Activated B cell treated with CpG ODN at 0.5 μM for 24 hours (primary cell): ENCODE results near the gene RCBTB2. TPM values are rescaled to one million over a fixed set of nuclear protein-coding genes. Genes with fewer than 3 reads are reported as not detected.

ENCODE experiments used
- ATAC-seq: fragments of 200-7000 bp; cut with Tn5 transposase; one replicate; pipeline ENCODE4 v1.10.0; 2021; ENCODE audit warnings: low read depth, mild to moderate bottlenecking, moderate library complexity
- CTCF ChIA-PET: fragments of 350-600 bp; sonication (Branson Sonifier 250); formaldehyde crosslinking; loops from one replicate; lab custom pipeline; 2021; ENCODE audit warnings: antibody characterized with exemption; lab: Charles Lee
- POLR2A ChIA-PET: fragments of 350-600 bp; sonication (Branson Sonifier 250); formaldehyde crosslinking; loops from one replicate; lab custom pipeline; 2021; ENCODE audit warnings: antibody characterized with exemption; lab: Charles Lee
- DNase-seq: peaks from one replicate; pipeline ENCODE4 v3.0.0; 2022
- H3K27ac Mint-ChIP-seq: one replicate; pipeline ENCODE4 v1.8.0; 2020; ENCODE audit warnings: mixed read lengths
- H3K27me3 Mint-ChIP-seq: one replicate; pipeline ENCODE4 v1.8.0; 2021; ENCODE audit warnings: mixed read lengths
- H3K36me3 Mint-ChIP-seq: one replicate; pipeline ENCODE4 v1.8.0; 2021; ENCODE audit warnings: low read depth, mixed read lengths
- H3K4me1 Mint-ChIP-seq: one replicate; pipeline ENCODE4 v1.8.0; 2021; ENCODE audit warnings: mixed read lengths
- H3K4me3 Mint-ChIP-seq: one replicate; pipeline ENCODE4 v1.8.0; 2020; ENCODE audit warnings: mild to moderate bottlenecking, mixed read lengths
- H3K9me3 Mint-ChIP-seq: one replicate; pipeline ENCODE4 v1.8.0; 2020; ENCODE audit warnings: mixed read lengths
- CTCF ChIP-seq: fragments of 200-600 bp; IDR thresholded peaks from one replicate; pipeline ENCODE4 v1.8.0; 2022; ENCODE audit warnings: antibody characterized with exemption, mild to moderate bottlenecking
- intact Hi-C: fragments of 100-400 bp; cut with micrococcal nuclease; formaldehyde crosslinking; loops from one replicate; pipeline ENCODE4 v1.15.1; 2024
- total RNA-seq: library from RNA; stranded (reverse); gene quantifications from 2 replicates; pipeline ENCODE4 v1.2.3, GENCODE V29; 2022

The RCBTB2 gene
- total RNA-seq, 1 donor from 2014 or later = 2.4 TPM

GRCh38 chr13:48563626-48564025 is 30.7 kb upstream of the RCBTB2 start:
- H3K27ac Mint-ChIP-seq = no peak overlapping the region
- no peak for TF ChIP-seq CTCF
- no peak for DNase-seq
- CTCF ChIA-PET = interaction anchor here (1.0 kb wide), 1 partner anchor 15 kb away, joined by 3 read pairs; no protein-coding TSS in a partner anchor
- ATAC-seq = no peak
- peaks cover 24% of the 10 kb centered on the region for H3K4me1 Mint-ChIP-seq
- no peaks in the 10 kb centered on the region for H3K36me3 Mint-ChIP-seq
- peaks cover 3% of the 10 kb centered on the region for H3K9me3 Mint-ChIP-seq
- no peak overlapping the region for H3K4me3 Mint-ChIP-seq
- POLR2A ChIA-PET = no interaction called here
- intact Hi-C loops = loop anchor here (2.0 to 5.0 kb wide), 2 partner anchors 59 to 326 kb away; no protein-coding TSS in a partner anchor
- peaks cover 61% of the 10 kb centered on the region for H3K27me3 Mint-ChIP-seq

GRCh38 chr13:48562296-48563066 is 29.6 kb upstream of the RCBTB2 start:
- peak; percentile 99 for ATAC-seq
- POLR2A ChIA-PET = interaction anchor here (0.6 to 2.0 kb wide), 7 partner anchors 8 to 277 kb away, joined by 3 to 8 read pairs (median 6); partner anchors contain the start of gene RCBTB2
- intact Hi-C loops = loop anchor here (1.0 to 5.0 kb wide), 7 partner anchors 12 to 325 kb away; no protein-coding TSS in a partner anchor

GRCh38 chr13:48561466-48562235 is 28.8 kb upstream of the RCBTB2 start:
- Mint-ChIP-seq H3K36me3 (no peaks in the 10 kb centered on the region), H3K4me3 (no peak overlapping the region), H3K4me1 (peaks cover 24% of the 10 kb centered on the region), H3K27ac (no peak overlapping the region), H3K27me3 (peaks cover 57% of the 10 kb centered on the region), H3K9me3 (peaks cover 3% of the 10 kb centered on the region)
- ChIA-PET CTCF (interaction anchor here (2.4 kb wide), 1 partner anchor 18 kb away, joined by 17 read pairs; no protein-coding TSS in a partner anchor), POLR2A (interaction anchor here (0.5 to 2.0 kb wide), 7 partner anchors 17 to 337 kb away, joined by 3 to 8 read pairs (median 6); partner anchors contain the start of gene RCBTB2)
- ATAC-seq = peak; percentile 5
- no peak for DNase-seq
- TF ChIP-seq CTCF = no peak
- intact Hi-C loops = loop anchor here (1.0 to 5.0 kb wide), 7 partner anchors 13 to 324 kb away; no protein-coding TSS in a partner anchor

More at GRCh38 chr13:48562296-48563066, 29.6 kb upstream of the RCBTB2 start:
- DNase-seq = no peak
- TF ChIP-seq CTCF = no peak
- H3K4me3 Mint-ChIP-seq = no peak overlapping the region
- H3K27me3 Mint-ChIP-seq = peaks cover 59% of the 10 kb centered on the region
- CTCF ChIA-PET = interaction anchor here (2.4 kb wide), 1 partner anchor 17 kb away, joined by 17 read pairs; no protein-coding TSS in a partner anchor
- H3K9me3 Mint-ChIP-seq = peaks cover 3% of the 10 kb centered on the region
- peak overlapping the region; percentile 57 for H3K27ac Mint-ChIP-seq
- peaks cover 24% of the 10 kb centered on the region for H3K4me1 Mint-ChIP-seq
- no peaks in the 10 kb centered on the region for H3K36me3 Mint-ChIP-seq

DNA sequence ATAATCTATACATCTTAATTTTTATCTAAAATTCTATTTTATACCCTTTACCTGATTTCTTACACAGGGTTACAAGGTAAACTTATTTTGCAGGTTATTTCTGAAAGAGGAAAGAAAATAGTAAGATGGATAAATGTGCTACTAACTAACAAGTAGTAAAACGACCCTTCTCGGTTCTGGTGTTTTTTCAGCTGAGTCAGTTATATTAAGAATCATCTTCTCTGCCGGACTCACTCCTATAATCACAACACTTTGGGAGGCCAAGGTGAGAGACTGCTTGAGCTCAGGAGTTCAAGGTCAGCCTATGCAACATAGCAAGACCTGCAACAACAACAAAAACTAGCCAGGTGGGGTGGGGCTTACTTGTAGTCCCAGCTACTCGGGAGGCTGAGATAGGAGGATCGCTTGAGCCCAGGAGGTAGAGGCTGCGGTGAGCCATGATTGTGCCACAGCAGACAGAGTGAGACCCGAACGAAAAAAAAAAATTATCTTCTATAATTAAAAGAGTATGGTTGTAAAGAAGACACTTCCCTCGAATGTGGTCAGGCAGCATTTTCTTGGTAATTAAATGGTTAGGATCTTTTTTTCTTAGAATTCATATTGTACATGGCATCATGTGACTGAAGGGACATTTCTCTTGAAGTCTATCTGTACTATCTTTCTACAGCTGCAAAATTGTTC is 27.9 kb upstream of the RCBTB2 start:
- Mint-ChIP-seq H3K27me3 (peaks cover 62% of the 10 kb centered on the region), H3K9me3 (peaks cover 4% of the 10 kb centered on the region), H3K36me3 (peaks cover under 1% of the 10 kb centered on the region), H3K27ac (no peak overlapping the region), H3K4me1 (peaks cover 24% of the 10 kb centered on the region), H3K4me3 (no peak overlapping the region)
- ChIA-PET POLR2A (interaction anchor here (0.5 to 2.0 kb wide), 3 partner anchors 18 to 366 kb away, joined by 3 to 7 read pairs (median 4); no protein-coding TSS in a partner anchor), CTCF (interaction anchor here (0.6 to 2.4 kb wide), 2 partner anchors 8 to 19 kb away, joined by 3 to 17 read pairs; no protein-coding TSS in a partner anchor)
- DNase-seq (no peak), ATAC-seq (no peak)
- intact Hi-C loops = loop anchor here (5.0 kb wide), 1 partner anchor 323 kb away; no protein-coding TSS in a partner anchor
- TF ChIP-seq CTCF = no peak
